ENCODE results near the gene EIF3B. TPM values are rescaled to one million over a fixed set of nuclear protein-coding genes. Genes with fewer than 3 reads are reported as not detected.

The EIF3B gene
- total RNA-seq, 2 donors from 2014 or later: 94.0 to 150 TPM

DNA sequence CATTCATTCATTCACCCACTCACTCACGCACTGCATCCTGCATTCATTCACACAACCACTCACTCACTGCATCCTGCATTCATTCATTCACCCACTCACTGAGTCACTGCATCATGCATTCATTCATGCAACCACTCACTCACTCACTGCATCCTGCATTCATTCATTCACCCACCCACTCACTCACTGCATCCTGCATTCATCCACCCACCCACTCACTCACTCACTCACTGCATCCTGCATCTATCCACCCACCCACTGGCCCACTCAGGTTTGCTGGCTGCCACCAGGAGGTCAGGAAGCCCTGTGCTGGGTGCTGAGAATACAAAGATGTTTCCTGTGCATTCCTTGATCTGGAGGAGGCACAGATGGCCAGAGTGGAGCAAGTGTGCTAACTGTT lies 38.0 kb upstream of the EIF3B start:
- no peak for ATAC-seq (ENCODE audit: insufficient number of reproducible peaks, low FRiP score, low read depth)
- TF ChIP-seq, protein P1, sequence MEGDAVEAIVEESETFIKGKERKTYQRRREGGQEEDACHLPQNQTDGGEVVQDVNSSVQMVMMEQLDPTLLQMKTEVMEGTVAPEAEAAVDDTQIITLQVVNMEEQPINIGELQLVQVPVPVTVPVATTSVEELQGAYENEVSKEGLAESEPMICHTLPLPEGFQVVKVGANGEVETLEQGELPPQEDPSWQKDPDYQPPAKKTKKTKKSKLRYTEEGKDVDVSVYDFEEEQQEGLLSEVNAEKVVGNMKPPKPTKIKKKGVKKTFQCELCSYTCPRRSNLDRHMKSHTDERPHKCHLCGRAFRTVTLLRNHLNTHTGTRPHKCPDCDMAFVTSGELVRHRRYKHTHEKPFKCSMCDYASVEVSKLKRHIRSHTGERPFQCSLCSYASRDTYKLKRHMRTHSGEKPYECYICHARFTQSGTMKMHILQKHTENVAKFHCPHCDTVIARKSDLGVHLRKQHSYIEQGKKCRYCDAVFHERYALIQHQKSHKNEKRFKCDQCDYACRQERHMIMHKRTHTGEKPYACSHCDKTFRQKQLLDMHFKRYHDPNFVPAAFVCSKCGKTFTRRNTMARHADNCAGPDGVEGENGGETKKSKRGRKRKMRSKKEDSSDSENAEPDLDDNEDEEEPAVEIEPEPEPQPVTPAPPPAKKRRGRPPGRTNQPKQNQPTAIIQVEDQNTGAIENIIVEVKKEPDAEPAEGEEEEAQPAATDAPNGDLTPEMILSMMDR (IDR thresholded peaks at IDR 0.05): no peak

DNA sequence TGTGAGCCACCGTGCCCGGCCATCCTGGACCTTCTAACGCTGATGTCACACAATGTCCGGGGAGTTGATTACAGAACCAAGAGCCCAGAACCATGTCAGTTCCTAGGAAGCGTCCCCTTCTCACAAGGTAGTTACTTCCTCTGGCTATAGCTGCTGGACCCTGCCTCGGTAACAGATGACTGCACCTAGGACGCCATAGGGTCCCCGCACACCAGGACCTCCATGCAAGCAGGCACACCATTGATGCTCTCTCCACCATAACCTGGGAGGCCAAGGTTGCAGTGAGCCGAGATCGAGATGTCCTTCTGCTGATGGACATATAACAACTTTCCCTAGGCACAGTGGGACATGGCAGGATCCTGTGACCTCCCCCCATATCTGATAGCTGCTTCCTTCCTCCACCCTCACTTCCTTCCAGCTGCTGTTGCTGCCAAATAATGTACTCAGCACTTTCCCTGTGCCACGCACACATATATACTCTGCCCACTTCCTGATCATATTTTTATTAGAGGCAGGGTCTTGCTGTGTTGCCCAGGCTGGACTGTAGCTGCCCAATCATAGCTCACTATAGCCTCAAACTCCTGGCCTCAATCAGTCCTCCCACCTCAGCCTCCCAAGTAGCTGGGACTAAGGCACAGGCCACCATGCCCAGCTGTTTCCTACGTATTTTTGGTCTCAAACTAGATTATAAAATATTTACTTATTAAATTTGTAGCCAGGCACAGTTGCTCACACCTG lies 36.9 kb upstream of the EIF3B start:
- ATAC-seq (ENCODE audit: insufficient number of reproducible peaks, low FRiP score, low read depth): no peak
- H3K36me3 ChIP-seq: no peaks in the 10 kb centered on the region
- DNase-seq (ENCODE audit: low spot score): no peak

More for the DNA sequence above, 38.0 kb upstream of the EIF3B start:
- no peak for DNase-seq (ENCODE audit: low spot score)
- H3K36me3 ChIP-seq: no peaks in the 10 kb centered on the region
- no peak overlapping the region for H3K4me3 ChIP-seq
- H3K9me3 ChIP-seq: no peaks in the 10 kb centered on the region
- peaks cover 6 to 8% of the 10 kb centered on the region in 2 donors for H3K4me1 ChIP-seq (ENCODE audit: control insufficient read depth in 1 of 2, low read depth in 2 of 2)
- no peak overlapping the region for H3K27ac ChIP-seq
- no peaks in the 10 kb centered on the region for H3K27me3 ChIP-seq (replicated peaks; ENCODE audit: insufficient read depth)

DNA sequence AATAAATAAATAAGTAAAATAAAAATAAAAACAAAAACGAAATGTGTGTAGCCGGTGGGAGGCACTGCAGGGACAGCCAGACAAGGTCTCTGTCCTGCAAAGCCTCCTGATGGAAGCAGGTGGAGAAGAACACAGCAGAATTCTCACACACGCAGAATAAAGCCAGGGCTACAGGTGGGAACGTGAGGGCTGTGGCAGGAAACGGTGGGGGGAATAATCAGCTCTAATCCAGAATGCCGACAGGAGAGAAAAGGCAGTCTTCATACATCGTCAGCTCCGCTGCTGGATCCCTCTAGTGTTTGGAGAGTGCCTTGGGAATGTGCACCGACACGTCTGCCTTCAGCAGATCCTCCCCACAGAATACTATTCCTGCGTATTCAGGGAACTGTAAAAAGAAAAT lies 33.6 kb upstream of the EIF3B start:
- no peaks in the 10 kb centered on the region for H3K4me1 ChIP-seq (ENCODE audit: control insufficient read depth in 1 of 2, low read depth in 2 of 2)
- H3K36me3 ChIP-seq: no peaks in the 10 kb centered on the region
- H3K27ac ChIP-seq: no peak overlapping the region
- ATAC-seq (ENCODE audit: insufficient number of reproducible peaks, low FRiP score, low read depth) (no peak), DNase-seq (ENCODE audit: low spot score) (no peak)
- H3K27me3 ChIP-seq (replicated peaks; ENCODE audit: insufficient read depth): no peaks in the 10 kb centered on the region
- H3K4me3 ChIP-seq: no peak overlapping the region
- TF ChIP-seq, protein P1 (IDR thresholded peaks at IDR 0.05): no peak
- no peaks in the 10 kb centered on the region for H3K9me3 ChIP-seq

More for the DNA sequence above, 36.9 kb upstream of the EIF3B start:
- H3K27ac ChIP-seq: no peak overlapping the region
- no peaks in the 10 kb centered on the region for H3K27me3 ChIP-seq (replicated peaks; ENCODE audit: insufficient read depth)
- H3K4me3 ChIP-seq: no peak overlapping the region
- peaks cover 6 to 8% of the 10 kb centered on the region in 2 donors for H3K4me1 ChIP-seq (ENCODE audit: control insufficient read depth in 1 of 2, low read depth in 2 of 2)
- TF ChIP-seq, protein P1 (IDR thresholded peaks at IDR 0.05): no peak
- H3K9me3 ChIP-seq: no peaks in the 10 kb centered on the region

DNA sequence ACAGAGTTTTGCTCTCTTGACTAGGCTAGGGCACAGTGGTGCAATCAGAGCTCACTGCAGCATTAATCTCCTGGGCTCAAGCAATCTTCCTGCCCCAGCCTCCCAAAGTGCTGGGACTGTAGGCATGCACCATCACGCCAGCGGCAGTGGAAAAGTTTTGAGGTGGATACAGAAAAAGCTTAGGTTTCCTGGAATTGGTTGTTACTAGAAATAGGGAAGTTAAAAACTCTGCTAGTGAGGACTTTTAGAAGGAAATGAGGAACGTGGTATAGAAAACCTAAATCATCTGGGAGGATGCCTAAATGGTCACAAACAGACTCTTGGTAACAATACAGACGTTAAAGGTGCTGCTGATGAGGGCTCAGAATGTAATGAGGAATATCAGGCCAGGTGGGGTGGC lies 29.5 kb upstream of the EIF3B start:
- H3K36me3 ChIP-seq: no peaks in the 10 kb centered on the region
- TF ChIP-seq, protein P1 (IDR thresholded peaks at IDR 0.05): no peak
- H3K27me3 ChIP-seq (replicated peaks; ENCODE audit: insufficient read depth): no peaks in the 10 kb centered on the region
- H3K9me3 ChIP-seq: no peaks in the 10 kb centered on the region
- H3K4me1 ChIP-seq (ENCODE audit: control insufficient read depth in 1 of 2, low read depth in 2 of 2): no peaks in the 10 kb centered on the region
- peak overlapping the region in 1 of 2 donors; percentile 26 for H3K27ac ChIP-seq
- ATAC-seq (ENCODE audit: insufficient number of reproducible peaks, low FRiP score, low read depth) (no peak), DNase-seq (ENCODE audit: low spot score) (no peak)
- no peak overlapping the region for H3K4me3 ChIP-seq

DNA sequence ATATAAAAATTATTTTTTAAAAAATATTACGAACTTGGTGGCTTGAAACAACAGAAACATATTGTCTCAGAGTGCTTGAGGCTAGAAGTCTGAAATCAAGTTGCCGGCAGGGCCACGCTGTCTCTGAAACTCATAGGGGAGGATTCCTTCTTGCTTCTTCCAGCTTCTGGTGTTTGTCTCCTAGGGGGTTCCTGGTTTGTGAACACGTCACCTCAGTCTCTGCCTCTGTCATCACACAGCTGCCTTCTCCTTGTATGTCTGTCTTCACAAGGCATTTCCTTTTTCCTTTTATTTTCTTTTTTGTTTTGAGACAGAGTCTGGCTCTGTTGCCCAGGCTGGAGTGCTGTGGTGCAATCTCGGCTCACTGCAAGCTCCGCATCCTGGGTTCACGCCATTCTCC lies 27.7 kb upstream of the EIF3B start:
- no peak for ATAC-seq (ENCODE audit: insufficient number of reproducible peaks, low FRiP score, low read depth)
- H3K36me3 ChIP-seq: no peaks in the 10 kb centered on the region

More for the DNA sequence above, 27.7 kb upstream of the EIF3B start:
- H3K27ac ChIP-seq: no peak overlapping the region
- no peak for DNase-seq (ENCODE audit: low spot score)
- TF ChIP-seq, protein P1 (IDR thresholded peaks at IDR 0.05): no peak
- H3K4me3 ChIP-seq: no peak overlapping the region
- no peaks in the 10 kb centered on the region for H3K27me3 ChIP-seq (replicated peaks; ENCODE audit: insufficient read depth)
- H3K9me3 ChIP-seq: no peaks in the 10 kb centered on the region
- H3K4me1 ChIP-seq (ENCODE audit: control insufficient read depth in 1 of 2, low read depth in 2 of 2): no peaks in the 10 kb centered on the region

Measured in thoracic aorta (tissue), 2 donors.